GM13977 (cell line): ENCODE data around the gene RNU1-1.
"Not testable (repeated sequence)": the region's sequence is repeated elsewhere in the genome, so short reads cannot be mapped to it uniquely, and the experiment has no call there.

Experiments
- DNase-seq: peaks from one replicate; pipeline ENCODE4 v3.0.0; 2012; ENCODE audit warnings: low spot score
- in situ Hi-C: fragments of 300-500 bp; cut with MboI; formaldehyde crosslinking; loops from one replicate; pipeline ENCODE4 v1.12.0; 2022; ENCODE audit warnings: low sequenced_read_pairs, low pct_unique_long_range_greater_than_20kb, mixed read lengths, inconsistent platforms; ENCODE audit not compliant: unreplicated experiment
- TF ChIP-seq, protein P1 (sequence below): IDR thresholded peaks from 2 replicates; pipeline ENCODE4 v1.5.1; 2012; ENCODE audit warnings: mild to moderate bottlenecking, control low read depth; ENCODE audit not compliant: insufficient read depth; ENCODE audit errors: extremely low read depth, missing control alignments

Gene RNU1-1

DNA sequence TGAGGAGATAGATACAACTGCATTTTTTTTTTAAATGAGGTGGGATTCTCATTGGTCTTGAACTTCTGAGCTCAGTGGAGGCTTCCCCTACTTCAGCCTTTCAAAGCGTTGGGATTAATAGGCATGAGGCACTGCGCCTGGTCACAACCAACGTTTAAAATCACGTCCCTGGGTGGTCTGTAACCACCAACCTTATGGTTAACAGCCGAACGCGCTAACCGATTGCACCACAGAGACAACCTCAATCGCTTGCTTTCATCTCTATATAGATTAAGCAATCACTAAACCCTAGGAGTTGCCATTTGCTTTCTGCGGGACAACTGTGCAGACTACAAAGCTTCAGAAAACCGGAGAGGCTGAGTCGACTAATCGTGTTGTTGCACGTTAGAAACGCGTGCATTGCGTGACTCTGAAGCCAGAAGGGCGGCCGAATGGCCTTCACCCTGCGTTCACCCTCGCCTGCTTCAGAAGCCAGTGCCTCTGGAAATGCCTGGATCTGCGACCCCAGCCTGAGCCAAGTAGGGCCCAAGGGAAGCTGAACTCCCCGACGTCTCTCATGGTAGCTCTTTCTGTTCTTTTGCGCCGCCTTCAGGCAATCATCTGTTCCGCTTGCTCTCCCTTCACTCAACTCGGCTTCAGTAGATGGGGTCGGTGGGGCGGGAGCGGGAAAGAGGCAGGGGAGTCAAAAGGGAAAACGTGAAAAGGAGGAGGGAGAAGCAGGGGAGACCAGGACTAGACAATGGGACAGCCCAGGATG lies 18.3 kb upstream of the RNU1-1 start:
- in situ Hi-C loops, DNase-seq: not testable (repeated sequence)

DNA sequence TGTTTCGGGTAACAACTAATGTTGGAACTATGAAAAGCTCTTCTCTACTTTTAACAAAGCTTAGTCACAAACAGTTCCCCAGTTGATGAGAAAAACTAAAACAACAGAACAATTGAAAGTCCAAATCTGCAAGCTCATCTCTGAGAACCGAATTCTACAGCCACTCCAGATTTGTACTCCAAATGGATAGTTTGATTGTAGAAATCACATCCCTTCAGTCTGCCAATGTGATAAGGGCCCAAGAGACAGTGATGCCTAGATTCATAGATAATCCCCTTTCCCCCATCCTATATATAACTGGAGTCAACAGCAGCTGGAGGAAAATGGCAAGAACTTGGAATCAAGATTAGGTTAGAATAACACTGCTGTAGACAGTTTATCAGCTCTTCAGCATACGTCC lies 14.3 kb upstream of the RNU1-1 start:
- in situ Hi-C loops, DNase-seq: not testable (repeated sequence)

DNA sequence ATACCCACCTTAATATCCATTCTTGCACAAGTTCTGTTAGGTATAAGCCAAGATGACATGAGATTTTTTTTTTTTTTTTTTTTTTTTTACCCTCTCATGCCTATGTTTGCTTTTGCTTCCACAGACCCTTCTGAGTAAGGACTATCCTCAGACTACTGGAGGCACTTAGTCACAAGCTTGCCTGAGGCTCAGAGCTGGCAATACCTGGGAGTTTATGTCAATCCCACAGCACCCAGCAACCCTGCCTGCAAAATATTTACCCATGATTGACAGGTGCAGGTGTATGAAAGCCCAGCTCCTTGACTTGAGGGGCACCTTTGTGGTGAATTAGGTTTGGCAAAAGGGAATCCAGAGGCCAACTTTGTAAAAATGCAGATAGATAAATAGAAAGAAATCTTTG lies 11.7 kb upstream of the RNU1-1 start:
- DNase-seq, in situ Hi-C loops: not testable (repeated sequence)

DNA sequence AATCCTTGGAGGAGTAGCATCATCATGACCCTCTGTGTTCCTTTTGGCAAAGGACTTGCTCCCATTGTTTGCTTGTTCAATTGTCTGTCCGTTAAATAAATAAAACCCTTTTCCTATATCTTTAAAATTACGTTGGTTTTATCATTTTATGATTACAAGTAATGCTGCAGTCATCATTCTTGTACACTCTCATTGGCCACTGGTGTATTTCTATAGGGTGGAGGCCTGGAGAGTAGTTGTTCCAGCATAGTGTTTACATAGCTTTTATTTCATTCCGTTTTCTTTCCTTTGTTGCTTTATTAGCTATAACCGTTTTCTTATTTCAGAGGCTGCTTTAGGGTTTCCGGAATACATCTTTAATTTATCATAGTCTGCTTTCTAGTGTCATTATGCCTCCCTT lies 7.6 kb upstream of the RNU1-1 start:
- DNase-seq, in situ Hi-C loops: not testable (repeated sequence)

DNA sequence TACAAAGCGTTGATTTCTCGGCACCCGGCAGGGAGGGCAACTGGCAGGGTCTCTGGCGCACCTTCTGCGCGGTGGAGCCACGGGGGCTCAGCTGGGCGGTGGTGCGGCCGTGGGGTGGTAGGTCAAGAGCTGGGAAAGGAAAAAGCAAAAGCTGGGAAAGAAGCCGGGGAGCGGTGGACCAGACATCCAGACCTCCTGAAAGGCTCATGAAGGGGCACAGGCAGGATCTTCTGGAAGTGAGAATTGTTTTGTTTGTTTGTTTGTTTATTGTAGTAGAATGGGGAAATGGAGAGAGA lies 7.2 kb upstream of the RNU1-1 start:
- DNase-seq = no peak
- TF ChIP-seq, protein P1, sequence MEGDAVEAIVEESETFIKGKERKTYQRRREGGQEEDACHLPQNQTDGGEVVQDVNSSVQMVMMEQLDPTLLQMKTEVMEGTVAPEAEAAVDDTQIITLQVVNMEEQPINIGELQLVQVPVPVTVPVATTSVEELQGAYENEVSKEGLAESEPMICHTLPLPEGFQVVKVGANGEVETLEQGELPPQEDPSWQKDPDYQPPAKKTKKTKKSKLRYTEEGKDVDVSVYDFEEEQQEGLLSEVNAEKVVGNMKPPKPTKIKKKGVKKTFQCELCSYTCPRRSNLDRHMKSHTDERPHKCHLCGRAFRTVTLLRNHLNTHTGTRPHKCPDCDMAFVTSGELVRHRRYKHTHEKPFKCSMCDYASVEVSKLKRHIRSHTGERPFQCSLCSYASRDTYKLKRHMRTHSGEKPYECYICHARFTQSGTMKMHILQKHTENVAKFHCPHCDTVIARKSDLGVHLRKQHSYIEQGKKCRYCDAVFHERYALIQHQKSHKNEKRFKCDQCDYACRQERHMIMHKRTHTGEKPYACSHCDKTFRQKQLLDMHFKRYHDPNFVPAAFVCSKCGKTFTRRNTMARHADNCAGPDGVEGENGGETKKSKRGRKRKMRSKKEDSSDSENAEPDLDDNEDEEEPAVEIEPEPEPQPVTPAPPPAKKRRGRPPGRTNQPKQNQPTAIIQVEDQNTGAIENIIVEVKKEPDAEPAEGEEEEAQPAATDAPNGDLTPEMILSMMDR = no peak
- in situ Hi-C loops = no loop called here

DNA sequence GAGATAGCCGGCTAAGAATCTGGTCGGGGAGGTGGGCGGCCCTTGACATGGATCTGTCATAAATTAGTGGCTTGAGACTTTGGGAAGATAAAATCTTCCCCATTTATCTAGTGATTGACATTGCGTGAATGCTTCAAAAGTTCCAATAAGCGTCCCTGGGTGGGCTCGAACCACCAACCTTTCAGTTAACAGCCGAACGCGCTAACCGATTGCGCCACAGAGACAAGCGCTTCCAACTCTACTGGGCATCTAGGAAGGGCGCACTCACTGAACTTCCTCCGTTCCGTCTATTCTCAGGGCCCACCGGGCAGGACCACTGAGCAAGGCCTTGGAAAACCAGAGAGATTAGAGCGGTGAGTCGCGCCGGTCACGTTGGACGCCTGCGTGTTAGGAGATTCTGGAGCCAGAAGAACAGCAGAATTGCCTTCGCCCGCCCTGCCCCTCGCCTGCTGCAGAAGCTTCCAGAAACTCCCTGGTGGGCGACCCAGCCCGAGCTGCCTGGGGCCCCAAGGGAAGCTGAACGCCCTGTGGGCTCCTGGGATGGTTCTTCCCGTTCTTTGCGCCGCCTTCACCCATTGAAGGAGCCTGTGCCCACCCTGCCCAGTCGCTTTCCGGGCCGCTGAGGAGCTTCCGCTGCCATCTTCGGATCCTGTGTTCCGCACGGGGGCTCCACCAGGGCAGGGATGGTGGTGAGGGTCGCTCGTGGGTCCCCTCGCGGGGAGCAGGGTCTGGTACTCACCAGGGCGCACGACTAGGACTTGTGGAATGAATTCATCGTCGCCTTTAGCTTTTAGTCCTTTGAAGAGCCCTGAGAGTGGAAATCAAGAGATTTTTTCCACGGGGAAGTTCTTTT lies 6.6 kb upstream of the RNU1-1 start:
- DNase-seq, in situ Hi-C loops: not testable (repeated sequence)

DNA sequence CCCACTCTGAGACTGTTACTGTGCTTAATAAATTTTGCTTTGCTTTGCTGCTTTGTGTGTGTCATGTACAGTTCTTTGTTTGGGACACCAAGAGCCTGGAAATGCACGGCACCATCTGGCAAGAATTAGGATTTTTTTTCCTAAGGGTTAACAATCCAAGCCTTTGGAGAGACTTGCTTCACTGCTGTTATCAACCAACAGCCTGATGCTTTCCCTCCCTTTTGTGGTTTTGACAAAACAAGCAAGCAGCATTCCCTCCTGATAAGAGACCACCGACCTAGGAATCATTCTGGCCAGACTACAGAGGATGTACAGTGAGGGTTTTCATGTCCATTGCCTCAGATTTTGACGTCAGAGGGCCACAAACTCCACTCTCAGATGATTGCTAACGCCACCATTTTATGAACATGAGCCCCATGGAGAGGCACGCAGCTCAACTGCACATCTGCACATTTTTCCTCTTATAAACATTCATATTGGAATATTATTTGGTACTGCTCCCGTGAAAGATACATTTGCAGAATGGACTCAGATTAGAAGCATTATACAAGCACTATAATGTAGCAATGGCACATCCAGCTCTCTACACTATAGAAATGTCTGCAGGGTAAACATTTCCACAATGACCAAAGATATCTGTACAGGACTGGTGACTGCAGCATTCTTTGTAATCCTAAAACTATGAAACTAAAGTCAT lies 5.3 kb upstream of the RNU1-1 start:
- DNase-seq, in situ Hi-C loops: not testable (repeated sequence)

DNA sequence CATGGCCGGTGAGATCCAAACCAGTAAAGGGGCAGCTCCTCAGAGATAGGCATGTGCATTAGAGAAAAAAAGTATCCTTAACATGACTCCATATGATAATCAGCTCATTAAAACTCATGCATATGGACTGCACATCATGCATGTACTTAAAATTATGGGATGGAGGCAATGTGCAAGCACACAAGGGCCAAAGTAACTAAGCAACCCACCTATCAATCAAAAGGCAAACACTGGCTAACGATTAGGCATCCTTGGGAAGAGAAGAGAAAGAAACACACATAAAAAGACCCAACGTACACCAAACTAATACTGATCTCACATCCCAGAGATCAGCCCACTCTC lies 4.8 kb upstream of the RNU1-1 start:
- in situ Hi-C loops, DNase-seq: not testable (repeated sequence)

DNA sequence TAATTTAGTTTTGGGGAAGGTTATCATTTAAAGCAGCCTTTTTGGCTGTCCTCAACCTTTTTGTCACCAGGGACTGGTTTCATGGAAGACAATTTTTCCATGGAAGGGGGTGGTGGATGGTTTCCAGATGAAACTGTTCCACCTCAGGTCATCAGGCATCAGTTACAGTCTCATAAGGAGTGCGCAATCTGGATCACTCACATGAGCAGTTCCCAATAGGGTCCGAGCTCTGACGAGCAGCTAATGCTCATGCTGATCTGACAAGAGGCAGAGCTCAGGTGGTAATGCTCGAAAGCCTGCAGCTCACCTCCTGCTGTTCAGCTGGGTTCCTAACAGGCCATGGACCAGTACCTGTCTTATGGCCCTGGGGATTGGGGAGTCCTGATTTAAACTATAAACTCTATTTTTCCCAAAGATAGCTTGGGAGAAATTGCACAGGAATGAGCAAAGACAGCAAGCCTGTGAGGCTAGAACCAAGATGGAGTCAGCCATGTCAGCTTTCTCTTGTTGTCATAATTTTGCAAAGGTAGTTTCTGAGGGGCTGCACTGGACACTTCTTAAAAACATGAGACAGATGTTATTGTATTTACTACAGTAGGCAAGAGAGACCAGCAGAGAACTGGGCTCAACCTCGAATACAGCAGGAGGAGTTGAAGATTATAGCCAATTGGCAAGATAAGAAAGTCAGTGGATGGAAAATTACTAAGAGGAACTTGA lies 2.8 kb upstream of the RNU1-1 start:
- in situ Hi-C loops = not testable (repeated sequence)

DNA sequence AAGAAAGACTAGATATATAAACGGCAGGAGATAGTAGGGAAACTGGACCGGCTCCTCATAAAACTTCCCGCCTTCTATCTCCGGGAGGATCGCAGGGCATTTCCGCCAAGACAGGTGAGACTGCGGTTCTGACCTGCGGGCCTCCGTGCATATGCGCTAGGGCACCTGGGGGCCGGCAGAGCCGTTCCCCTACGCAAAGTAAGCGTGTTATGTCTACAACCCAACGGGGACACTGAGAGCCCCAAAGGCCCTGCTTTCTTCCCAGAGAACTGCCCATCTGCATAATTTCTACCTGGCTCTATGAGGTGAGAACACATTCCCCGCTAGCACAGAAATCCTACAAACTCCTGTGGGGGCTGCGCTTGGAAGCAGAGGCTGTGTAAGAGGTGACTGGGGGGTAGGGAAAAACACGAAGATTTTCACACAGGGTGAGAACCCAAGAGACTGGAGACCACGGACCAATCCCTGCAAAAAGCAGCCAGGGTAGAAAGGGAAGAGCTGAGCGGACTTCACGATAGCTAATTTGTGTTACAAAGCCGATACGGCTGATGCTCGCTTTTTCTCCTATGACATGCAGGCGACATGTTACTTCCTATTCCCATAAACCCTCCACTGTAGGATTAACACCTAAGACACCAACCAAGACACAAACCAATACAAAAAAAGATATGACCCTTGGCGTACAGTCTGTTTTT lies 526 bp downstream of the RNU1-1 start:
- in situ Hi-C loops = not testable (repeated sequence)
- peak; percentile 60 for DNase-seq

More for the DNA sequence above, 2.8 kb upstream of the RNU1-1 start:
- not testable (repeated sequence) for DNase-seq

DNA sequence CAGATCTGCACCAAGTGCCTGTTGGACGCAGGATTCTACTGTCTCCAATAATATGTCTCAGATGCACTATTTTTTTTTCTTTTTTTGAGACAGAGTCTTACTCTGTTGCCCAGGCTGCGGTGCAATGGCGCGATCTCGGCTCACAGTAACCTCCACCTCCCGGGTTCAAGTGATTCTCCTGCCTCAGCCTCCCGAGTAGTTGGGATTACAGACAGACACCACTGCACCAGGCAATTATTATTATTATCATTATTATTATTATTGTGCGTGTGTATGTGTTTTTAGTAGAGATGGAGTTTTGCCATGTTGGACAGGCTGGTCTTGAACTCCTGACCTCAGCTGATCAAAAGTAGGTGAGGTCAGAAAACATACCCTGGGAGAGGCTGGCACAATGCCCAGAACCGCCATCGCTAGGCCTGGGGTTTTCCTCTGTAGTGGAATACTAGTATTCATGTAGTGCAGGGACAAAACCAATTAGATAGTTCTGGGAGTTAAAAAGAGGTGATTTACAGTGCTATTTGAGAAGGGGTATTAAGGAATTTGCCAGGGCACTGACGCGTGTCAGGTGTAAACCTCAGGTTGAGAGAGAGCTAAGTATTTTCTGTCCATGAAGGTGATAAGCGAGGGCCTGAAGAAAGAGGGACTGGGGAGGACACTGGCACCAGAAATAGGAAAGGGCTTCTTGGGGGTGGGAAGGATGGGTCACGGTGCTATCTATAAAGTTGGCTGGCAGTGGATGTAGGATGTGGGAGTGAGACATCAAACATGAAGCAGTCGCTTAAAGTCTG lies 1.3 kb downstream of the RNU1-1 start:
- DNase-seq, in situ Hi-C loops: not testable (repeated sequence)

DNA sequence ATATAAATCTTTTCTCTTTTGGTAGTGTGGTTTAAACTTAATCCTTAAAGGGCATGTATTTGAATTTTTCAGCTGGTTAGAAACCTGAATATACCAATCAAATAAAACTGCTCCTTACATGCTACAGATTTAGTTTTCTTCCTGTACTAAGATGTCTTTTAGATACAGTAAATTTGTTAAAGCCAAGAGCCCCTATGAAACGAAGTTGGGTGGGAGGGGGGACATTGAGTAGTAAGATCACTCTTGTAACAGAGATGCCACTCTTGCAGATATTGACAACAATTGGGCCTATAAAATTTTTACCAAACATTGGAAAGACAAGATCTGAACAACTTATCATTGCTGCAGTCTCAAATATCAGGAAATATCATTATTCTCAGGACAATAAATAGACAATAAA lies 2.2 kb downstream of the RNU1-1 start:
- in situ Hi-C loops = not testable (repeated sequence)

DNA sequence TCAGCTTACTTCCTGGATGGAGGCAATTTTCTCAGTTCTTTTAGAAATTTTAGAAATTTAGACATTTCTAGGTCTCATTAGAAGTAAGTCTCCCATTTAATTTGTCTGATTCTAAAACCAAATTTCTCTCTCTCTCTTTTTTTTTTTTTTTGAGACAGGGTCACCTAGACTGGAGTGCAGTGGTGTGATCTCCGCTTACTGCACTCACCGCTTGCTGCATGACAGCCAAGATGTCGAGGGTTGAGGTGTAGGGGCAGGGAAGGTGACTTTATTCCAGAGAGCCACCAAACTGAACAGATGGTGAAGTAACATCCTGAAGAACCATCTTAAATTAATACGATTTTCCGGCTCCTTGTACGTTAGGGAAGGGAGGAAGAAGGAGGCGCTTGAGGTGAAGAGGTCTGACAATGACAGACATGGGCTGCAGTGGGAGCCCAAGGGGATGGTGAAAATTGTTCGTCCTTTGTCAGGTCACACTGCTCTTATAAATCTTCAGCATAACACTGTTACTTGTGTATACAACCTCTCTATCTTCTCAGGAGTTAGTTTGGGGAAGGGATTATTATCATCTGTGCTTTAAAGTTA lies 5.1 kb downstream of the RNU1-1 start:
- DNase-seq, in situ Hi-C loops: not testable (repeated sequence)

More for the DNA sequence above, 2.2 kb downstream of the RNU1-1 start:
- DNase-seq = not testable (repeated sequence)

DNA sequence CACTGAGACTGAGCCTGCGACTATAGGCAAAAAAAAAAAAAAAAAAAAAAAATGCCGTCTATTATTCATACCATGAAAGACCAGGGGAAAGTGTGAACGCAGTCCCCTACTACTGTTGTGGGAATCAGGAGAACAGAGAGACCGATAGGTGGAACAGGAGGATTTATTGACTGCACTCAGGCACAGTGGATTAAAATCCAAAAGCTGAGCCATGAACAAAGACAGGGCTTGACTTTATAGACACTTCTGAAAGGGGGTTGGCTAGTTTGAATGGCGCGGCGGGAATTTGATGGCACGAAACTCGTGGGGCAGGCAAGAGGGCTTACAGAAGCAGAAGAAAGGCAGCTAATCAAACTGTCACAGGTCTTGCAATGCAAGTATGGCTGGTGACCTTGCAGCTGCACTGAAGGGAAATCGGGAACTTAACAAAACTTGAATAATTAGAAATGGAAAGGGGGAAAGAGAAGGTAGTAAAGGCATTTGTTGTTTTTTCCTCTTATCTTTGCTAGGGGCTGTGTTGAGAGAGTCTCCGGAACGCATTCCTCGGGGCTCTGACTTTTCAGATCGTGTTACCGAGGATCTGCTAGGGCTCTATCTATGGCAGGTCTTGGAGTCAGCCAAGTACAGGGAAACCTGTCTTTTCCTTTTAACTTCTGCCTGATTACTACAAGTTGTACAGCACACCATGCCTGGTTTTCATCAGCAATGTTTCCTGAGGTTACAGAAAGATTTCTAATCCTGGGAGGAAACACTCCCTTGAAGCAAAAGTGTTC lies 7.5 kb downstream of the RNU1-1 start:
- in situ Hi-C loops, DNase-seq: not testable (repeated sequence)
